MV-4-11 (cell line): ENCODE data around the gene PNMT.
"Not testable (repeated sequence)": the region's sequence is repeated elsewhere in the genome, so short reads cannot be mapped to it uniquely, and the experiment has no call there.

Experiments used
- DNase-seq: peaks from one replicate; lab custom pipeline; 2025; lab: John Stamatoyannopoulos, UW

PNMT gene

GRCh38 chr17:39687546-39688474, 19.6 kb downstream of the PNMT start, which contains the start of gene PGAP3:
Gene PGAP3 (minus strand): TSS chr17:39688057. CDS start chr17:39688014, 43 bp downstream.
- peak; percentile 95 for DNase-seq

- no peak for DNase-seq
Observed at GRCh38 chr17:39688475-39688835, 20.2 kb downstream of the PNMT start.

GRCh38 chr17:39688945-39689344, 20.7 kb downstream of the PNMT start:
- DNase-seq: no peak

GRCh38 chr17:39694593-39694992, 26.3 kb downstream of the PNMT start:
- no peak for DNase-seq

GRCh38 chr17:39695089-39695474, 26.8 kb downstream of the PNMT start:
- DNase-seq: no peak

GRCh38 chr17:39696731-39697130, 28.5 kb downstream of the PNMT start:
- no peak for DNase-seq

GRCh38 chr17:39697961-39698360, 29.7 kb downstream of the PNMT start:
- no peak for DNase-seq

- not testable (repeated sequence) for DNase-seq
Observed at GRCh38 chr17:39699157-39699817, 31.0 kb downstream of the PNMT start.

GRCh38 chr17:39699818-39700147, 31.5 kb downstream of the PNMT start, which contains the start of gene ERBB2:
Gene ERBB2 (plus strand): TSS chr17:39700064. CDS start chr17:39700239, 175 bp downstream.
- no peak for DNase-seq

GRCh38 chr17:39700148-39700987, 32.1 kb downstream of the PNMT start:
- DNase-seq: no peak

- DNase-seq: no peak
Observed at GRCh38 chr17:39701012-39701783, 32.9 kb downstream of the PNMT start.

- DNase-seq: no peak
Observed at GRCh38 chr17:39701784-39702422, 33.6 kb downstream of the PNMT start.

GRCh38 chr17:39702901-39703893, 34.9 kb downstream of the PNMT start:
- DNase-seq: no peak

- DNase-seq: no peak
Observed at GRCh38 chr17:39703913-39704312, 35.7 kb downstream of the PNMT start.

GRCh38 chr17:39704821-39705551, 36.7 kb downstream of the PNMT start:
- DNase-seq: no peak

GRCh38 chr17:39705786-39706348, 37.6 kb downstream of the PNMT start:
- no peak for DNase-seq

GRCh38 chr17:39706383-39706782, 38.1 kb downstream of the PNMT start:
- DNase-seq: no peak

- DNase-seq: no peak
Observed at GRCh38 chr17:39706921-39707337, 38.7 kb downstream of the PNMT start.
